Caco-2 (cell line): ENCODE measurements around the gene DENND1B. TPM values are rescaled to one million over a fixed set of nuclear protein-coding genes. Genes with fewer than 3 reads are reported as not detected.

ENCODE experiments used
- BruUV-seq: library from RNA; stranded (reverse); fragments of 400-500 nt; replicated peaks from 2 replicates; lab custom pipeline; 2021; lab: Mats Ljungman, UMichigan
- CTCF ChIA-PET: fragments of 300-600 bp; sonication (Branson Sonifier 250); formaldehyde crosslinking; loops from one replicate; lab custom pipeline; 2022; ENCODE audit warnings: antibody characterized with exemption; lab: Charles Lee
- POLR2A ChIA-PET: fragments of 300-600 bp; sonication (Branson Sonifier 250); formaldehyde crosslinking; loops from one replicate; lab custom pipeline; 2022; ENCODE audit warnings: antibody characterized with exemption; lab: Charles Lee
- DNase-seq, 2 experiments: peaks; one replicate each; pipeline versions ENCODE4 v3.0.0 to v3.0.0-alpha.2; 2020 to 2022
- H3K27me3 ChIP-seq: replicated peaks from 2 replicates; pipeline ENCODE4 v1.6.0; 2011; ENCODE audit warnings: low read length; ENCODE audit not compliant: control insufficient read depth, insufficient read depth
- H3K36me3 ChIP-seq: 2 replicates; pipeline ENCODE4 v1.5.1; 2011; ENCODE audit warnings: low read length; ENCODE audit not compliant: control insufficient read depth, insufficient read depth
- H3K4me1 ChIP-seq: fragments of 250-450 bp; sonication (Bioruptor Pico); 2 replicates; pipeline ENCODE4 v1.5.1; 2020; ENCODE audit warnings: mild to moderate bottlenecking
- H3K4me3 ChIP-seq: 2 replicates; pipeline ENCODE4 v1.5.1; 2011; ENCODE audit warnings: low read depth, mild to moderate bottlenecking, control low read depth, low read length
- H3K9me3 ChIP-seq: fragments of 250-450 bp; sonication (Bioruptor Pico); 2 replicates; pipeline ENCODE4 v1.5.1; 2020; ENCODE audit warnings: mild to moderate bottlenecking, moderate library complexity
- H3K27ac Mint-ChIP-seq: one replicate; pipeline ENCODE4 v1.8.0; 2022; ENCODE audit warnings: mixed read lengths; ENCODE audit not compliant: unreplicated experiment
- H3K27me3 Mint-ChIP-seq: one replicate; pipeline ENCODE4 v1.8.0; 2022; ENCODE audit warnings: mixed read lengths; ENCODE audit not compliant: insufficient read depth, unreplicated experiment
- H3K36me3 Mint-ChIP-seq: one replicate; pipeline ENCODE4 v1.8.0; 2022; ENCODE audit warnings: mild to moderate bottlenecking, mixed read lengths; ENCODE audit not compliant: insufficient read depth, unreplicated experiment
- H3K4me1 Mint-ChIP-seq: one replicate; pipeline ENCODE4 v1.8.0; 2022; ENCODE audit warnings: low read depth, mixed read lengths; ENCODE audit not compliant: unreplicated experiment
- H3K4me3 Mint-ChIP-seq: one replicate; pipeline ENCODE4 v1.8.0; 2022; ENCODE audit warnings: mild to moderate bottlenecking, moderate library complexity, mixed read lengths; ENCODE audit not compliant: unreplicated experiment
- H3K9me3 Mint-ChIP-seq: one replicate; pipeline ENCODE4 v1.8.0; 2022; ENCODE audit warnings: mixed read lengths; ENCODE audit not compliant: unreplicated experiment
- CTCF ChIP-seq, 2 experiments: fragments of 200-600 bp in 1 of 2; IDR thresholded peaks; 1 replicate in 1 of 2; 2 replicates in 1 of 2; pipeline versions ENCODE4 v1.5.1 to v1.8.0; 2011 to 2022; ENCODE audit warnings: antibody characterized with exemption in 1 of 2, control low read depth in 1 of 2, inconsistent platforms in 1 of 2, low read depth in 1 of 2, low read length in 1 of 2, mild to moderate bottlenecking in 1 of 2, moderate library complexity in 1 of 2; ENCODE audit not compliant: insufficient read depth in 1 of 2, severe bottlenecking in 1 of 2, unreplicated experiment in 1 of 2
- intact Hi-C: fragments of 100-400 bp; cut with micrococcal nuclease; formaldehyde crosslinking; loops from one replicate; pipeline ENCODE4 v1.10.0; 2022; ENCODE audit not compliant: unreplicated experiment
- total RNA-seq: library from RNA; stranded (reverse); gene quantifications from 2 replicates; pipeline ENCODE4 v1.2.3, GENCODE V29; 2022

DENND1B gene
- total RNA-seq, 1 experiment from 2014 or later, result 9.6 TPM

- H3K36me3 Mint-ChIP-seq, result peaks cover 5% of the 10 kb centered on the region
- H3K4me1 Mint-ChIP-seq, result no peaks in the 10 kb centered on the region
- H3K9me3 Mint-ChIP-seq, result no peaks in the 10 kb centered on the region
- ChIA-PET CTCF (no interaction called here), POLR2A (no interaction called here)
- no peaks in the 10 kb centered on the region for H3K9me3 ChIP-seq
- no peaks in the 10 kb centered on the region for H3K36me3 ChIP-seq
- no peak overlapping the region for H3K27ac Mint-ChIP-seq
- no peaks in the 10 kb centered on the region for H3K27me3 ChIP-seq
- H3K4me1 ChIP-seq, result 0 out of 2 replicates have a peak, but pooled peaks cover 4% of the 10 kb centered on the region
- no peak for TF ChIP-seq CTCF (IDR thresholded peaks at IDR 0.05; ENCODE audit: insufficient read depth in 1 of 2, low read depth in 1 of 2, low read length in 1 of 2, severe bottlenecking in 1 of 2, unreplicated experiment in 1 of 2)
- no peak for DNase-seq
- H3K27me3 Mint-ChIP-seq, result no peaks in the 10 kb centered on the region
- H3K4me3 ChIP-seq, result no peak overlapping the region
- BruUV-seq, result no TSS peak
- intact Hi-C loops, result no loop called here
- H3K4me3 Mint-ChIP-seq, result no peak overlapping the region
Measured at GRCh38 chr1:197553281-197553680, 222.0 kb downstream of the DENND1B start.

GRCh38 chr1:197546989-197547388, 228.3 kb downstream of the DENND1B start:
- Mint-ChIP-seq H3K36me3 (no peaks in the 10 kb centered on the region), H3K27ac (no peak overlapping the region), H3K4me3 (no peak overlapping the region), H3K9me3 (peaks cover 11% of the 10 kb centered on the region), H3K4me1 (no peaks in the 10 kb centered on the region), H3K27me3 (no peaks in the 10 kb centered on the region)
- no peaks in the 10 kb centered on the region for H3K4me1 ChIP-seq
- no peak overlapping the region for H3K4me3 ChIP-seq
- ChIA-PET CTCF (interaction anchor here (0.6 kb wide), 1 partner anchor 25 kb away, joined by 3 read pairs; no protein-coding TSS in a partner anchor), POLR2A (no interaction called here)
- TF ChIP-seq CTCF (IDR thresholded peaks at IDR 0.05; ENCODE audit: insufficient read depth in 1 of 2, low read depth in 1 of 2, low read length in 1 of 2, severe bottlenecking in 1 of 2, unreplicated experiment in 1 of 2), result no peak
- H3K36me3 ChIP-seq, result no peaks in the 10 kb centered on the region
- no TSS peak for BruUV-seq
- H3K27me3 ChIP-seq, result no peaks in the 10 kb centered on the region
- no peak for DNase-seq
- intact Hi-C loops, result loop anchor here (10.0 kb wide), 1 partner anchor 1342 kb away; no protein-coding TSS in a partner anchor
- H3K9me3 ChIP-seq, result no peaks in the 10 kb centered on the region

GRCh38 chr1:197544553-197544952, 230.7 kb downstream of the DENND1B start:
- intact Hi-C loops, result loop anchor here (10.0 kb wide), 1 partner anchor 1340 kb away; no protein-coding TSS in a partner anchor
- H3K9me3 Mint-ChIP-seq, result peaks cover 11% of the 10 kb centered on the region
- no TSS peak for BruUV-seq
- H3K4me1 Mint-ChIP-seq, result no peaks in the 10 kb centered on the region
- Histone ChIP-seq H3K27me3 (no peaks in the 10 kb centered on the region), H3K4me3 (no peak overlapping the region), H3K4me1 (no peaks in the 10 kb centered on the region), H3K9me3 (no peaks in the 10 kb centered on the region), H3K36me3 (no peaks in the 10 kb centered on the region)
- POLR2A ChIA-PET, result no interaction called here
- H3K4me3 Mint-ChIP-seq, result no peak overlapping the region
- H3K27ac Mint-ChIP-seq, result no peak overlapping the region
- TF ChIP-seq CTCF (IDR thresholded peaks at IDR 0.05; ENCODE audit: insufficient read depth in 1 of 2, low read depth in 1 of 2, low read length in 1 of 2, severe bottlenecking in 1 of 2, unreplicated experiment in 1 of 2), result no peak
- no peak for DNase-seq
- no peaks in the 10 kb centered on the region for H3K27me3 Mint-ChIP-seq
- no peaks in the 10 kb centered on the region for H3K36me3 Mint-ChIP-seq
- CTCF ChIA-PET, result interaction anchor here (0.7 kb wide), 1 partner anchor 935 kb away, joined by 6 read pairs; no protein-coding TSS in a partner anchor
